Stimulated activated CD8-positive, alpha-beta memory T cell treated with anti-CD3 and anti-CD28 coated beads, Interleukin-7, amount 100 ng/mL, for 1 hour (primary cell): ENCODE measurements around the gene UCK2.

Experiments
- DNase-seq, 2 donors: peaks; one replicate each; pipeline ENCODE4 v3.0.0-alpha.2; 2020; ENCODE audit warnings: low read depth in 2 of 2

UCK2 gene

DNA sequence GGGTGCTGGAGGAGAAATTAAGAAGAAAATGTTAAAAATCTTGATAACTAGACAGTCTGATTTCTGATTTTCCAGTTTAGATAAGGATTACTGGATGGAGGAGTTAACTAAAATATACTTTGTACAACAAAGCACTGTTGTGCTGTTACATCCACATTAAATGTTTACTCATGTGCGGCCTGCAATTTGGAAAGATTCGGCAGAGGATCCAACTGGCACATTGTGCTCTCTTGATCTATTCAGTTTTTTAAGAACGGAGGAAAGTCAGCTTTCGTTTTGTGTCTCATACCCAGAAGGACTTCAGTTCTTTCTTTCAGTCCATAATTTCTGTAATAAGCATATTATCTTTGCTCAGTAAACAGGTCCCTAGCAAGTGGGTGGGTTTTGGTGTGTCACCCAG lies 52.5 kb downstream of the UCK2 start:
- DNase-seq = no peak

DNA sequence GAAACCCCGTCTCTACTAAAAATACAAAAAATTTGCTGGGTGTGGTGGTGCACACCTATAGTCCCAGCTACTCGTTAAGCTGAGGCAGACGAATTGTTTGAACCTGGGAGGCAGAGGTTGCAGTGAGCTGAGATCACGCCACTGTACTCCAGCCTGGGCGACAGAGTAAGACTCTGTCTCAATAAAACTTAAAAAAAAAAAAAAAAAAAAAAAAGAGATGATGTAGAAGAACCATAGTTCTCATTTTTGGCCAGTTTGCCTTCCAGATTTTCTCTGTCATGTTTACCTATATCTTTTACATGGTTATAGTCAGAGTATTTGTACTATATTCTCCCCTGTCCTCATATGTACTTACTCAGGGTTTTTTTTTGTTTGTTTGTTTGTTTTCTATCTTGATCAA lies 53.6 kb downstream of the UCK2 start:
- no peak for DNase-seq

GRCh38 chr1:165882168-165882837 lies 54.9 kb downstream of the UCK2 start:
- no peak for DNase-seq

- no peak for DNase-seq
Measured at GRCh38 chr1:165883056-165883455, 55.6 kb downstream of the UCK2 start.

GRCh38 chr1:165884009-165884689 lies 56.7 kb downstream of the UCK2 start:
- no peak for DNase-seq

GRCh38 chr1:165884690-165885304 lies 57.4 kb downstream of the UCK2 start:
- DNase-seq = no peak

DNA sequence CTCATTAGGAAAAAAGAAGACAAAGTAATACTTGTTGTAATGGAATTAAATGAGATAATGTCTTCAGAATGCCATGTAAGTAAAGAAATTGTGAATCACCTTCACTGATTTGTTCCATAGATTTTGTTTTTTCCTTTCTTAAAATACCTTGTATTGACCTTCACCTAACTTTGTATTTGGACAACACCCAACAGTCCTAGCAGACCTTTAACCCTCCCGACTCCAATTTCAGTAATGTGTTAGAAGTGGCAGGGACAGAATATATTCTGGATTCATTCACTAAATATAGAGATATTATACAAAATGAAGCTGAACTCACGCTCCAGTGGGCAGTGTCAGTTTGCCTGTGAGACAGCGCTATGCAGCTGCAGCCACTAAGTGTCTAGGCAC lies 57.9 kb downstream of the UCK2 start:
- DNase-seq = no peak

DNA sequence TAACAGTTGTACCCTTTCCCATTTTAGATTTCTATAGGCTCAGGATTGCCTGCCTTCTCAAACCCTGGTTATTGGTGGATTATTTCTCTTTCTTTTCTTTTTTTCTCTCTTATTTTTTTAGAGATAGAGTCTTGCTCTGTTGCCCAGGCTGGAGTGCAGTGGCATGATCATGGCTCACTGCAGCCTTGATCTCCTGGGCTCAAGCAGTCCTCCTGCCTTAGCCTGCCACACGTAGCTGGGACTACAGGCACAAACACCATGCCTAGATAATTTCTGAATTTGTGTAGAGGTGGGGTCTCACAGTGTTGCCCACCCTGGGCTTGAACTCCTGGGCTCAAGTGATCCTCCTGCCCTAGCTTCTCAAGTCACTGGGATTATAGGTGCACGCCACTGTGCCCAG lies 58.8 kb downstream of the UCK2 start:
- DNase-seq = no peak

DNA sequence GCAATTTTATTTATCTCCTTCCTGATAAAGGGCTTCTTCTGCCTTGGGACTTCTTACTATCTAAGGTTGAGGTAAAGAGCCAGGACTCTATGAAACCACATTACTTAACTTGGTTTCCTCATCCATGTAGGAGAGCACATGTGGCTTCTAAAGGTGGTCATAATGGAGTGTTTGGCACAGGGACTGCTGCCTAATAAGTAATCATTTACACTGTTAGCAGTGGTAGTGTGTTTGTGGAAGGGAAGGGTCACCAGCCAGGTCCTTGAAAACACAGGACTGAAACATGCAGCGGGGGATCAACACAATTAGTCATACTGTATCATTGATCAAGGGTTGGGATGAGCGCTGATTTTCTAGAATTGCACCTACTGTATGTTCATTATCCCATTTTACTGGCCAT lies 59.6 kb downstream of the UCK2 start:
- no peak for DNase-seq

DNA sequence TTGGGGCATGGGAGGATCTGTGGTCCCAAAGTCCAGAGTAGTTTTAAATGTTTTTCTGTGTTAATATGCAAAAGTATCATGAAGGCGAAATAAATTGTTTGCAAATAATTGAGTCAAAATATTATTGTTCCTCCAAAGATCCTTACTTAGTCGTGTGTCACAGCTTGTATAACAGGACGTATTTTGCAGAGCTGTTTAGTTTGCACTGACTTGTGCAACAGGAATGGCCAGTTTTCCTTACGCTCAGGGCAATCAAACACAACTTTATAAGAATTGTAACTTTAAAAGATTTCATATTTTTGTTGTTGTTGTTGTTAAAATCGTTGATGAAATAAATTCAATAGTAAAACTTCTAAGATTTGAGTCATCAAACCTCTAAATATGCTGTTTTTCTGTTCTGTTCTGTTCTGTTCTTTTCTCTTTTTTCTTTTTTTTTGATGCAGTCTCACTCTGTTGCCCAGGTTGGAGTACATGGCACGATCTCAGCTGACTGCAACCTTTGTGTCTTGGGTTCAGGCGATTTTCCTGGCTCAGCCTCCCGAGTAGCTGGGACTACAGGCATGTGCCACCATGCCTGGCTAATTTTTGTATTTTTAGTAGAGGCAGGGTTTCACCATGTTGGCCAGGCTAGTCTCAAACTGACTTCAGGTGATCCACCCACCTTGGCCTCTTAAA lies 60.6 kb downstream of the UCK2 start:
- DNase-seq = no peak

DNA sequence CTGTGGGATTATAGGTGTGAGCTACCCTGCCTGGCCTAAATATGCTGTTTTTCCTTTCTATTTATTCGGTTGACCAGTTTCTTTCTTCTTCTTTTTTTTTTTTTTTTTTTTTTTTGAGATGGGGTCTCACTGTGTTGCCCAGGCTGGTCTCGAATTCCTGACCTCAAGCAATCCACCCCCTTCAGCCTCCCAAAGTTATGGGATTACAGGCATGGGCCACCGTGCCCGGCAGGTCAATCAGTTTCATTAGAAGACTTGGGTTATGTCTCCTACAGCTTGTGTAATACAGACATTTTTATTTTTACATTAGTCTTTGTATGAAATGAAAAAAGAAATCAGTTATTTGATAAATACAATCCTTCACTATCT lies 61.1 kb downstream of the UCK2 start:
- no peak for DNase-seq

- no peak for DNase-seq
Measured at GRCh38 chr1:165890684-165891083, 63.3 kb downstream of the UCK2 start.

DNA sequence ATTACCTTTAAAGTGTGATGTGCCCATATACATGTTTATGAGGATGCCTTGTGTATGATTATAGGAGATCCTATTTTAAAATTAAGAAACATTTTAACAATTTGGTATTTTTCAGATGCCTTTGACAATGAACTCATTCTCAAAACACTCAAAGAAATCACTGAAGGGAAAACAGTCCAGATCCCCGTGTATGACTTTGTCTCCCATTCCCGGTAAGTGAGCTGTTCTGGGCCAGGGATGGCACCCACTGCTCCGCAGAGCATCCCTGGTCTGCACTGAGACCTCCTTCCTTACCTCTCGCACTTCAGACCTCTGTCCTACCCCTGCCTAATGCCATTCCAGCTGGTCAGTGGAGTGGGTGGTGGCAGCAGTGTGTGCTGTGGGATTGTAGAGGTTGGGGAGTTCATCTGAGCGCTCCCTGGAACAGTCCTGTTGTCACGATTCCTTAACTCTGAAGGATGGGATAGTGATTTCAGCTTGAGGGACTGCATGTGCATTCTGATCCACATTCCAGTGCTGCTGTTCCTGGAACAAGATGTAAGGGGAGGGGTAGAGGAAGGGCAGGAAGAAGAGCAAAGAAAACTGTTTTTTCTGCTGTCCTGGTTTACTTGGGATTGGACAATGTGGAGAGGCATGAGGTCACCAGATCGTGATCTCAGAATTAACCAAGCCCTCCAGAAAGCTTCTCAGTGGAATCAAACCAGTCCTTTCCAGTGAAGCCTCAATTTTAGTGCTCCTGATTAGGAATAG lies 63.9 kb downstream of the UCK2 start:
- no peak for DNase-seq

GRCh38 chr1:165892935-165893334 lies 65.5 kb downstream of the UCK2 start:
- DNase-seq = no peak

- no peak for DNase-seq
Measured at GRCh38 chr1:165893507-165893906, 66.1 kb downstream of the UCK2 start.

DNA sequence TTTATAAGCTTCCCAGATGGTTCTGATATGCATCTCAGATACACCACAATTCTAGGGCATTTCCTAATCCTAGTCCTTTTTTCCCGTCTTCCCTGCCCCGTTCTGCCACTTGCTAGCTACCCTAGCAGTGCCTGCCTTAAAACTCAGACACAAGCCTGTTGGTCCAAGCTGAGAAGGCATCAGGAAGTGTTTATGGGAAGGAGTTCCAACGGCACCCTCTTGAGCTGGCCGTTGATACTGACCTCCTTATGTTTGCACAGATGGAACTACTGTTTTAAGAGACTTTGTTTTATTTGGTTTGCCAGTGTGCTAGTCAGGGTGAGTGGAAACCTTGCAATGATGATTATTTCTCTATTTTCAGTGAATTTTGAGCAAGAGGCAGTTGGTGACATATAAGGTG lies 67.2 kb downstream of the UCK2 start:
- DNase-seq = no peak

DNA sequence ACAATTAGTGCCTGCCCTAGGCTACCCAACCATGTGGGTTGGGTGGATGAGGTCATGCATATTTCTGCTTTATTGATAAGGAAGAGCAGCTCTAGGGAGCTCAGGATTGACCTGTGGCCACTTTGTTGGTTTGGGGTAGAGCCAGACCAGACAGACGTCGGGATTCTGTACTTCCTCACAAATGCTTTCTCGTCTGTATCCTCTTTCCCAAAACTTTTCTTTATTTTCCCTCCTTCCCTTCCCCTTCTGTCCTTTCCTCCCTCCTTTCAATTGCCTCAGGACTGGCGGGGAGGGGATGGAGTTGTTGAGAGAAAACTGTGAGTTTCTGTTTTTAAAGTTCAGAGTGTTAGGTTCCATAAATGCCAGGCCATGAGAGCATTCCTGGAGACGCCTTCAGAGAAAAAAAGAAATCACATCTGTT lies 68.0 kb downstream of the UCK2 start:
- no peak for DNase-seq

GRCh38 chr1:165896277-165896676 lies 68.9 kb downstream of the UCK2 start:
- DNase-seq = no peak

GRCh38 chr1:165897326-165898303 lies 70.2 kb downstream of the UCK2 start:
- no peak for DNase-seq

GRCh38 chr1:165898837-165899236 lies 71.4 kb downstream of the UCK2 start:
- no peak for DNase-seq

DNA sequence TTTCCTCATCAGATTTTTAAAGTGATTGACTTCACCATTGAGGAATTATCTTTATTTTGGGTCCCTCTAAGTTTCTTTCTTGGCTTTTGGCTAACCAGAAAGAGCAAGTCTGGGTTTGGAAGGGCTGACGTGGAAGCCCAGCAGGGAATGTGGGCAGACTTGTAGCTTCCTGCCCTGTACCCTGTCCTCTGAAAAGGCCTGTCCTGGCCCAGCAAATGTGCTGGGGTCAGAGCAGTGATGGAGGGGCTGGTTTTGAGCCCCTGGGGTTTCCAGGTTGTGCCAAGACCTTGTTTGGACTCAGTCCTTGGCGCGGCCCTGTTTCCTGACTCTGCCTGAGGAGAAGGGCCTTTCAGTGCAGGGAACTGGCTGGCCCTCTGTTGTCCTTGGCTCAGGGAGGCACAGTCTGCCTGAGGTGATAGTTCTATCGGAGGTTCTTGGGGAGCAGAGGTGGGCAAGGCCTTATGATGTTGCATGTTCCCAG lies 72.1 kb downstream of the UCK2 start:
- no peak for DNase-seq
